A549 (cell line): Measurements from ENCODE around the gene TOMM20.

Source experiments
- BHLHE40 ChIP-seq: IDR thresholded peaks from 2 replicates; pipeline ENCODE4 v1.6.1; 2012; ENCODE audit warnings: low read depth, low read length, inconsistent platforms
- ELK1 ChIP-seq: fragments of 150-350 bp; IDR thresholded peaks from 2 replicates; pipeline ENCODE4 v1.6.1; 2014; ENCODE audit warnings: low read depth, mild to moderate bottlenecking, low read length
- EP300 ChIP-seq, 2 experiments: fragments of >200 bp; sonication (Bioruptor Twin); formaldehyde crosslinking; IDR thresholded peaks; 2 replicates in 1 of 2; 3 replicates in 1 of 2; pipeline ENCODE4 v1.6.1; 2016 to 2017
- MYC ChIP-seq: IDR thresholded peaks from 2 replicates; pipeline ENCODE4 v1.6.1; 2012; ENCODE audit warnings: mild to moderate bottlenecking, inconsistent platforms, low read length, improper control_type of control experiment, borderline replicate concordance
- PHF8 ChIP-seq: fragments of 200-600 bp; sonication (generic); IDR thresholded peaks from 2 replicates; pipeline ENCODE4 v1.6.1; 2016; ENCODE audit warnings: low read depth, mild to moderate bottlenecking, antibody characterized with exemption, moderate library complexity, borderline replicate concordance
- POLR2A ChIP-seq: IDR thresholded peaks from 2 replicates; pipeline ENCODE4 v1.6.1; 2012; ENCODE audit warnings: mild to moderate bottlenecking, low read length
- RCOR1 ChIP-seq: fragments of 150-350 bp; IDR thresholded peaks from 2 replicates; pipeline ENCODE4 v1.6.1; 2014; ENCODE audit warnings: antibody characterized with exemption, low read length, low read depth
- RNF2 ChIP-seq: fragments of 200-600 bp; sonication (generic); IDR thresholded peaks from 2 replicates; pipeline ENCODE4 v1.6.1; 2016; ENCODE audit warnings: low read depth, mild to moderate bottlenecking, antibody characterized with exemption, moderate library complexity, borderline replicate concordance
- ZFP36 ChIP-seq: fragments of 450-650 bp; IDR thresholded peaks from 2 replicates; pipeline ENCODE4 v1.6.1; 2014; ENCODE audit warnings: borderline replicate concordance; ENCODE audit not compliant: partially characterized antibody
- TF ChIP-seq, protein P1 (sequence below): fragments of >200 bp; sonication (Bioruptor Twin); formaldehyde crosslinking; IDR thresholded peaks from 3 replicates; pipeline ENCODE4 v1.5.1; 2016
- TF ChIP-seq, protein P2 (sequence below): fragments of 450-650 bp; IDR thresholded peaks from 2 replicates; pipeline ENCODE4 v1.6.1; 2014; ENCODE audit warnings: antibody characterized with exemption

GRCh38 chr1:235073331-235073967 is 55.2 kb downstream of the TOMM20 start:
- TF ChIP-seq, protein P1, sequence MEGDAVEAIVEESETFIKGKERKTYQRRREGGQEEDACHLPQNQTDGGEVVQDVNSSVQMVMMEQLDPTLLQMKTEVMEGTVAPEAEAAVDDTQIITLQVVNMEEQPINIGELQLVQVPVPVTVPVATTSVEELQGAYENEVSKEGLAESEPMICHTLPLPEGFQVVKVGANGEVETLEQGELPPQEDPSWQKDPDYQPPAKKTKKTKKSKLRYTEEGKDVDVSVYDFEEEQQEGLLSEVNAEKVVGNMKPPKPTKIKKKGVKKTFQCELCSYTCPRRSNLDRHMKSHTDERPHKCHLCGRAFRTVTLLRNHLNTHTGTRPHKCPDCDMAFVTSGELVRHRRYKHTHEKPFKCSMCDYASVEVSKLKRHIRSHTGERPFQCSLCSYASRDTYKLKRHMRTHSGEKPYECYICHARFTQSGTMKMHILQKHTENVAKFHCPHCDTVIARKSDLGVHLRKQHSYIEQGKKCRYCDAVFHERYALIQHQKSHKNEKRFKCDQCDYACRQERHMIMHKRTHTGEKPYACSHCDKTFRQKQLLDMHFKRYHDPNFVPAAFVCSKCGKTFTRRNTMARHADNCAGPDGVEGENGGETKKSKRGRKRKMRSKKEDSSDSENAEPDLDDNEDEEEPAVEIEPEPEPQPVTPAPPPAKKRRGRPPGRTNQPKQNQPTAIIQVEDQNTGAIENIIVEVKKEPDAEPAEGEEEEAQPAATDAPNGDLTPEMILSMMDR = no peak
- TF ChIP-seq EP300 (IDR thresholded peaks at IDR 0.05) = peak; percentile 100
- TF ChIP-seq MYC = no peak
- no peak for TF ChIP-seq POLR2A
- no peak for TF ChIP-seq RCOR1
- TF ChIP-seq PHF8 = no peak
- no peak for TF ChIP-seq ZFP36
- TF ChIP-seq BHLHE40 = no peak
- TF ChIP-seq, protein P2, sequence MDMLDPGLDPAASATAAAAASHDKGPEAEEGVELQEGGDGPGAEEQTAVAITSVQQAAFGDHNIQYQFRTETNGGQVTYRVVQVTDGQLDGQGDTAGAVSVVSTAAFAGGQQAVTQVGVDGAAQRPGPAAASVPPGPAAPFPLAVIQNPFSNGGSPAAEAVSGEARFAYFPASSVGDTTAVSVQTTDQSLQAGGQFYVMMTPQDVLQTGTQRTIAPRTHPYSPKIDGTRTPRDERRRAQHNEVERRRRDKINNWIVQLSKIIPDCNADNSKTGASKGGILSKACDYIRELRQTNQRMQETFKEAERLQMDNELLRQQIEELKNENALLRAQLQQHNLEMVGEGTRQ = no peak
- no peak for TF ChIP-seq RNF2
- TF ChIP-seq ELK1 = no peak
